Ectodermal cell (in vitro differentiated cells): Measurements from ENCODE around the gene FAM170B.

Experiments used
- H3K27ac ChIP-seq: 2 replicates; pipeline ENCODE4 v1.7.0; 2013; ENCODE audit warnings: mild to moderate bottlenecking, low read depth, low read length; ENCODE audit not compliant: insufficient read depth, poor library complexity, severe bottlenecking
- H3K27me3 ChIP-seq: 2 replicates; pipeline ENCODE4 v1.7.0; 2013; ENCODE audit warnings: mild to moderate bottlenecking, low read length; ENCODE audit not compliant: insufficient read depth, control insufficient read depth, poor library complexity, severe bottlenecking
- H3K36me3 ChIP-seq: one replicate; pipeline ENCODE4 v1.7.0; 2013; ENCODE audit warnings: low read length; ENCODE audit not compliant: control insufficient read depth, insufficient read depth
- H3K4me1 ChIP-seq: one replicate; pipeline ENCODE4 v1.7.0; 2013; ENCODE audit warnings: low read length; ENCODE audit not compliant: control insufficient read depth, insufficient read depth
- H3K4me3 ChIP-seq: 2 replicates; pipeline ENCODE4 v1.7.0; 2013; ENCODE audit warnings: low read depth, low read length, control low read depth; ENCODE audit not compliant: insufficient read depth
- H3K9me3 ChIP-seq: 2 replicates; pipeline ENCODE4 v1.7.0; 2013; ENCODE audit warnings: mild to moderate bottlenecking, low read length, moderate library complexity; ENCODE audit not compliant: control insufficient read depth
- WGBS, 2 experiments: methylation state at CpG; one replicate each; pipeline ENCODE4 v1.1.7; 2013; ENCODE audit warnings: missing lambda C conversion rate in 2 of 2; 5-methylcytosine and 5-hydroxymethylcytosine counted together

FAM170B gene

GRCh38 chr10:49168831-49169500 is 35.1 kb upstream of the FAM170B start:
- no peaks in the 10 kb centered on the region for H3K4me1 ChIP-seq
- 85 to 96% methylated on average over 6 of the region's 6 CpGs for WGBS, 2 experiments
- no peak overlapping the region for H3K27ac ChIP-seq
- H3K36me3 ChIP-seq, result no peaks in the 10 kb centered on the region
- no peaks in the 10 kb centered on the region for H3K9me3 ChIP-seq
- no peak overlapping the region for H3K4me3 ChIP-seq
- H3K27me3 ChIP-seq, result no peaks in the 10 kb centered on the region

DNA sequence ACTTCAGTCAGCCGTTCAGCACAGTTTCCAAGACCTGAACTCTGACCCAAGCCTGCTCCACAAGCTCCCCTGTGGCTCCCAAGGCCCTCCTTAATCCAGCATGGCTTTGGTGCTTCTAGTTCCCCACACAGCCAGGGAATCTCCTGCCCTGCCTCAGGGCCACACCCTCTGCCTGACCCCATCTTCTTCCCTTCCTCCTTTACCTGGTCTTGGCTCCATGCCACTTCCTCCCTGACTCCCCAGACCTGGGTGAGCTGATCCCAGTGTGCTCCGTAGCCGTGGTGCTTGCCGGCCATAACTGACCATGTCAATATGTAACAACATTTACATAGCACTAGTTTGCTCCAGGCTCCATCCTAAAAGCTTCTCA is 34.3 kb upstream of the FAM170B start:
- WGBS, 2 experiments, result 90 to 93% methylated on average over 4 of the region's 4 CpGs
- Histone ChIP-seq H3K27me3 (no peaks in the 10 kb centered on the region), H3K4me1 (no peaks in the 10 kb centered on the region), H3K4me3 (no peak overlapping the region), H3K9me3 (no peaks in the 10 kb centered on the region), H3K27ac (no peak overlapping the region), H3K36me3 (no peaks in the 10 kb centered on the region)

DNA sequence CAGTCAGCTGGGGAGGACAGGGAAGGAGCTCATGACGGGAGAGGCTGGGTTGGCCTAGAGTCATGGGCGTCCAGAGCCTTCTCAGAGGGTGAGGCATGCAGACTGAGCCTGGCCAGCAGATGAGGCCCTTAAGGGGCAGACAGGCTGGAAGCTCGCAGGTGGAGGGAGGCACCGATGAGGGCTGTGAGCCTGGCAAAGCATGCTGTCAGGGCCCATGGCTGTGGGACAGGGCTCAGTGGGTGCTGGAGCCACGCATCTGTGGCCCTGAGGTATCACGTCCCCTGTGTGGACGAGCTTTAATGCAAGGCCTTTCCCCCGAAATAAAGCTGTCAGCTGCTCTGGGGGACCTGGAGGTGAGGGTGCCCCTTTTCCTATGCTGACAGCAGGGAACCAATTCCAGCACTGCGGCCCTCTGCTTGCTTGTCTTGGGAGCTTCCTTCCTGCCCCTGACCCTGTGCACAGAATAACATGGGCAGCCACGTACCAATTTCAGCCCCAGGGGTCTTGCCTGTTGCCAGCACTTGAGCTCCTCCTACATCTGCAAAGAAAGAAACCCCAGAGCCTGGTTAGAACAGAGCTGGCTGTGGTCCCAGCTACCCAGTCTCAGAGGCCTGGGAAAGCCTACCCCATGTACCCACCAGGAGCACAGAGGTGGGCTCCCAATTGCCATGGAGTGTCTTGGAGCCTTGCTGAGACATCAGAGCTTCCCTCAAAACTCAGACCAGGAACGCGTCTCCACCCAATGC is 33.8 kb upstream of the FAM170B start:
- Histone ChIP-seq H3K9me3 (no peaks in the 10 kb centered on the region), H3K4me1 (no peaks in the 10 kb centered on the region), H3K27me3 (no peaks in the 10 kb centered on the region), H3K4me3 (no peak overlapping the region), H3K27ac (no peak overlapping the region), H3K36me3 (no peaks in the 10 kb centered on the region)
- WGBS, 2 experiments, result 94 to 95% methylated on average over 12 of the region's 12 CpGs

DNA sequence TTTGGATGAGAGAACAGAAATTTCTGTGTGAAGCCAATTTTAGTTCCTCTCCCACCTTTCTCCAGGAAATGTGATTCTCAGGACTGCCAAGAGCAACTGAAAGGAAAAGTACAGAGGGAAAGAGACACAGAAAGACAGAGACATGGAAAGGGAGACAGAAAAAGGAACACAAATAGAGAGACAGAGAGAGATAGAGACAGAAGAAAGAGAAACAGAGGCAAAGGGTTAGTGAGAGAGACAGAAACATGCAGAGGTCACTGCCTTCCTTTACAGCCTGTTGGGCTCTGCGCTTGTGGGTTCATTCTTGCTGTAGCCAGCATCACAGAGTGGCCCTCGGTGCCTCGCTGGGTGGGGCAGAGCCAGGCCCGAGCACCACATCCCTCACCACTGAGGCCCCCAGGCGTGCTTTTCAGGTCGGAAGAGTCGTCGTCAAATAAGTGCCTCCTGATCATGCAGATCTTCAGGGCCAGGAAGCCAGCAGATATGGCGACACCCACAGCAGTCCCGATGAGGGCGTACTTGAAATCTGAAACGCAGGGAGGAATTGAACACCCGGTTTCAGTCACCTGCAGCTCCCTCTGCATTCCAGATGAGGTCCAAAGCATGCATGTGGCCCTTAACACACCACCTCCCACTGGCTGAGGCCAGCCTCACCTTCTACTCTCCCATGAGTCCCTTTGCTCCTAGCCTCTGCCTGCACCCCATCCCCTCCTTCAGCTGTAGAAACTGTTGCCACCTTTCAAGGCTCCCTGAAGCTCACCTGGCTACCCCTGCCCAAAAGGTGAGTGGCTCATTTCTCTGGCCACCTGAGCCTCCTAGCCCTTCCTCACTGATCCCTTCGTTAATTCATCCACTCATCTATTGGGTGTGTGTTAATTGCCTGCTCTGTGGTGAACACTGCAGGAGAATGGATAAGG is 32.9 kb upstream of the FAM170B start:
- no peaks in the 10 kb centered on the region for H3K27me3 ChIP-seq
- no peak overlapping the region for H3K27ac ChIP-seq
- no peak overlapping the region for H3K4me3 ChIP-seq
- H3K9me3 ChIP-seq, result no peaks in the 10 kb centered on the region
- no peaks in the 10 kb centered on the region for H3K36me3 ChIP-seq
- 89 to 92% methylated on average over 14 of the region's 14 CpGs for WGBS, 2 experiments
- no peaks in the 10 kb centered on the region for H3K4me1 ChIP-seq

DNA sequence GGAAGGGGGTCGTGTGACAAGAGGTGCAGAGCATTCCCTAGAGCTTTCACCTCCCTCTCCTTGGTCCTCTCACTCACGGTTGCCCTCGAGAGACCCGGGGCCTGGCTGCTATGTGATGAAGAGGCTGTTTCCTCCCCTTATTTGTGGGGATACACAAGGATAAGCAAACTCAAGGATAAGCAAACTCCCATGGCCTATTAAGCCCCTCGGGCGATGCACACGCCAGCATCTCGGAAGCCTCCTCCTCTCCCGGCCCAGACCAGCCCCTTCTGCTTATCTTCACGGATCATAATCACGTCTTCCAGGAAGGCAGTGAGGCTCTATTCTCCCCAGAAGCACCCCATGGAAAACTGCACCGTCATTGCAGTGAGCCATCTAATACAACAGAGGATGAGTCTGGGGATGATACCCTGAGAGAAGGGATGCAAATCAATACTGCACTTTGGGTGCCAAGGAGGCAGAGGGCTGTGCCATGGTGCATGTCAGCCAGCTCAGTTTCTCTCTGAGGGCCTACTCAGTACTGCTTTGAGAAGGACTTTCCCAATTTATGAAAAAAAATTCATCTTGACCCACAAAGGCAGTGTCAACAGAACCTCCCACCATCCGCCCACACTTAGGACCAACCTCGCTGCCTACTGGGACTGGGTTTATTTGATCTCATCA is 32.1 kb upstream of the FAM170B start:
- WGBS, 2 experiments, result 90 to 96% methylated on average over 14 of the region's 14 CpGs
- no peak overlapping the region for H3K4me3 ChIP-seq
- no peak overlapping the region for H3K27ac ChIP-seq
- H3K9me3 ChIP-seq, result no peaks in the 10 kb centered on the region
- H3K4me1 ChIP-seq, result no peaks in the 10 kb centered on the region
- no peaks in the 10 kb centered on the region for H3K36me3 ChIP-seq
- H3K27me3 ChIP-seq, result no peaks in the 10 kb centered on the region

GRCh38 chr10:49165259-49165658 is 31.4 kb upstream of the FAM170B start:
- H3K27ac ChIP-seq, result no peak overlapping the region
- H3K36me3 ChIP-seq, result no peaks in the 10 kb centered on the region
- 84% methylated on average over 7 of the region's 7 CpGs for WGBS, 2 experiments
- H3K4me1 ChIP-seq, result no peaks in the 10 kb centered on the region
- no peak overlapping the region for H3K4me3 ChIP-seq
- H3K9me3 ChIP-seq, result no peaks in the 10 kb centered on the region
- no peaks in the 10 kb centered on the region for H3K27me3 ChIP-seq

GRCh38 chr10:49164559-49165188 is 30.9 kb upstream of the FAM170B start:
- no peaks in the 10 kb centered on the region for H3K36me3 ChIP-seq
- H3K4me1 ChIP-seq, result no peaks in the 10 kb centered on the region
- H3K9me3 ChIP-seq, result no peaks in the 10 kb centered on the region
- H3K27me3 ChIP-seq, result no peaks in the 10 kb centered on the region
- no peak overlapping the region for H3K4me3 ChIP-seq
- 63 to 71% methylated on average over 8 to 9 of the region's 9 CpGs for WGBS, 2 experiments
- H3K27ac ChIP-seq, result no peak overlapping the region

DNA sequence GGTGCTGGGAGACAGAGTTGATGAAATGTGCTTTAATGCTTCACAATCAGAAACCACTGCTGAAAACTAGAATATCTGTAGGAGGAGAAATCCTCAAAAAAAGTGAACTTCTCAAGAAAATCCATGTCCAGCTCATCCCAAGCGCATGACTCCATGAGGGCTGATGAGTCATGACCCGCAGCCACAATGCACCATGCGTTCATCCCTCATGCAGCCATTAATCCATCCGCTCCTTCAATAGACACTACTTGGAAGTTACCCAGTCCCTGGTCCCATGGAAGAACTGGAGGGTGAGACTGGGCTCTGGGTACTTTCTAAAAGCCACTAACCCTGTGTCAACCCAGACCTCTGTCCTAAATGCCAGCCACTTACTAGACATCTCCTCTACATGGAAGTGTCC is 29.9 kb upstream of the FAM170B start:
- Histone ChIP-seq H3K36me3 (no peaks in the 10 kb centered on the region), H3K27me3 (no peaks in the 10 kb centered on the region), H3K9me3 (no peaks in the 10 kb centered on the region), H3K4me3 (no peak overlapping the region), H3K27ac (no peak overlapping the region), H3K4me1 (no peaks in the 10 kb centered on the region)
- WGBS, 2 experiments, result 93 to 98% methylated on average over 4 of the region's 4 CpGs

DNA sequence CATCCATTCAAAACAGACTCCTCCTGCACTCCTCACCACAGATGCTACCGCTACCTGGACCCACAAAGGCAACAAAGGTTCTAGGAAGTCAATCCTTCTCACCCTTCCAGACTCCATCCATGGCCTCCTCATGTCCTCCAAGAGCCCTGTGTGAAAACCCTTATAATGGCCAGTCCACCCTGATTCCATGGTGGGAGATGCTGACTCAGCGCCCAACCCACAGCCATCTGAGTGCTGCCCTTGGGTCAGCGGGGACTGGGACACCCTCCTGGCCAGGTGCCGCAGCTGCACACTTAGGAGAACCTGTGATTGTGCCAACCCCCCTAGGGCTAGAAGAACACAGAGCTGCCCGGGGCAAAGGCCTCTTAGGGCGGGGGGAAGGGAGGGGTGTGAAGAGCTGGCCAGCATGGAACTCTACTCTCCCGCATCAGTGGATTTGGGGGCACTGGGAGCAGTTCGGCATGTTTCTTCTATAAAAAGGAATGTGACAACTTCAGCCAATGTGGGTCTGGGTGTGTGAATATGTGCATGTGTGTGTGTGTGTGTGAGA is 29.0 kb upstream of the FAM170B start:
- Histone ChIP-seq H3K4me3 (no peak overlapping the region), H3K27me3 (no peaks in the 10 kb centered on the region), H3K4me1 (no peaks in the 10 kb centered on the region), H3K36me3 (no peaks in the 10 kb centered on the region), H3K9me3 (no peaks in the 10 kb centered on the region), H3K27ac (no peak overlapping the region)
- WGBS, 2 experiments, result 96% methylated on average over 8 of the region's 8 CpGs
